Brain microvascular endothelial cell (primary cell): ENCODE results near the gene GRM8.

ENCODE experiments used
- DNase-seq: peaks from one replicate; pipeline ENCODE4 v3.0.0-alpha.2; 2020
- H3K27ac ChIP-seq: fragments of 250-450 bp; sonication (Bioruptor Pico); 2 replicates; pipeline ENCODE4 v1.5.1; 2020; ENCODE audit warnings: mild to moderate bottlenecking, moderate library complexity
- H3K27me3 ChIP-seq: fragments of 250-450 bp; sonication (Bioruptor Pico); replicated peaks from 2 replicates; pipeline ENCODE4 v1.5.1; 2020; ENCODE audit warnings: mild to moderate bottlenecking
- H3K36me3 ChIP-seq: fragments of 250-450 bp; sonication (Bioruptor Pico); replicated peaks from 2 replicates; pipeline ENCODE4 v1.5.1; 2020; ENCODE audit warnings: mild to moderate bottlenecking
- H3K4me3 ChIP-seq: 2 replicates; pipeline ENCODE4 v1.5.1; 2011; ENCODE audit warnings: low read depth, mild to moderate bottlenecking, control low read depth, low read length, moderate library complexity
- CTCF ChIP-seq: IDR thresholded peaks from 2 replicates; pipeline ENCODE4 v1.5.1; 2011; ENCODE audit warnings: low read depth, mild to moderate bottlenecking, moderate library complexity, low read length, control low read depth, inconsistent platforms; ENCODE audit errors: missing control alignments
- in situ Hi-C: cut with HindIII; loops from 2 replicates; pipeline ENCODE4 v1.10.0; 2017; ENCODE audit warnings: low sequenced_read_pairs, low pct_ligation_motif_present

Gene GRM8

DNA sequence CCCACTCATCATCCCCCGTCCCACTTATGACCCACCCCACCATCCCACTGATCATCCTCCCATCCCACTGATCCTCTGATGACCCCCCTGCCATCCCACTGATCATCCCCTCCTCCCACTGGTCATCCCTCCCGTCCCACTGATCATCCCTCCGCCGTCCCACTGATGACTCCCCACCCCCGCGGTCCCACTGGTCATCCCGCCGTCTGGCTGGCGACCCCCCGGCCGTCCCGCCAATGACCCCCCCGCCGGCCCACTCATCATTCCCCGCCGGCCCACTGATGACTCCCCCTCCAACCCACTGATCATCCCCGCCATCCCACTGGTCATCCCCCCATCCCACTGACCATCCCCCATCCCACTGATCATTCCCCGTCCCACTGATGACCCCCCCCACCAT, 161.1 kb downstream of the GRM8 start:
- Histone ChIP-seq H3K36me3 (no peaks in the 10 kb centered on the region), H3K27ac (no peak overlapping the region), H3K27me3 (no peaks in the 10 kb centered on the region), H3K4me3 (no peak overlapping the region)
- DNase-seq = no peak
- TF ChIP-seq CTCF = no peak
- in situ Hi-C loops = no loop called here

DNA sequence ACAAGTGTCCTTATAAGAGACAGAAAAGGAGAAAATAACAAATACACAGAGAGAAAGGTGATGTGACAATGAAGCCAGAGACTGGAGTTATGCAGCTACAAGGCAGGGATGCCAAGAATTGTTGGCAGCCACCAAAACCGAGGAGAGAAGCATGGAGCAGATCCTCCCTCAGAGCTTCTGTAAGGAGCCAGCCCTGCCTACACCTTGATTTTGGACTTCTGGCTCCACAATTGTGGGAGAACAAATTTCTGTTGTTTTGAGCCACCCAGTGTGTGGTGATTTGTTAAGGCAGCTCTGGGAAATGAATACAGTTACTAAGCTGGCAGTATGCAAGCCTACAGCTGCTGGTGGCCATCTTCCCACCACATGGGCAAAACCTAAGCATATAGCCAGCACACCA, 163.6 kb downstream of the GRM8 start:
- H3K27ac ChIP-seq = no peak overlapping the region
- in situ Hi-C loops = no loop called here
- H3K4me3 ChIP-seq = no peak overlapping the region
- H3K36me3 ChIP-seq = no peaks in the 10 kb centered on the region
- no peak for TF ChIP-seq CTCF
- no peaks in the 10 kb centered on the region for H3K27me3 ChIP-seq
- no peak for DNase-seq

- in situ Hi-C loops = no loop called here
- DNase-seq = no peak
- Histone ChIP-seq H3K4me3 (no peak overlapping the region), H3K36me3 (no peaks in the 10 kb centered on the region), H3K27ac (no peak overlapping the region), H3K27me3 (no peaks in the 10 kb centered on the region)
- TF ChIP-seq CTCF = no peak
Measured at GRCh38 chr7:127081539-127081938, 171.2 kb downstream of the GRM8 start.

- DNase-seq = no peak
- H3K27ac ChIP-seq = no peak overlapping the region
- no peak overlapping the region for H3K4me3 ChIP-seq
- in situ Hi-C loops = no loop called here
- H3K36me3 ChIP-seq = no peaks in the 10 kb centered on the region
- no peak for TF ChIP-seq CTCF
- H3K27me3 ChIP-seq = no peaks in the 10 kb centered on the region
Measured at GRCh38 chr7:127080576-127080975, 172.2 kb downstream of the GRM8 start.

GRCh38 chr7:127066974-127067373, 185.8 kb downstream of the GRM8 start:
- Histone ChIP-seq H3K27me3 (no peaks in the 10 kb centered on the region), H3K4me3 (no peak overlapping the region), H3K36me3 (no peaks in the 10 kb centered on the region), H3K27ac (no peak overlapping the region)
- TF ChIP-seq CTCF = no peak
- DNase-seq = no peak
- in situ Hi-C loops = no loop called here

GRCh38 chr7:127059475-127059874, 193.3 kb downstream of the GRM8 start:
- in situ Hi-C loops = no loop called here
- Histone ChIP-seq H3K4me3 (no peak overlapping the region), H3K36me3 (no peaks in the 10 kb centered on the region), H3K27me3 (no peaks in the 10 kb centered on the region), H3K27ac (no peak overlapping the region)
- DNase-seq = no peak
- no peak for TF ChIP-seq CTCF
